ENCODE measurements around the gene SNCAIP. TPM values are rescaled to one million over a fixed set of nuclear protein-coding genes. Genes with fewer than 3 reads are reported as not detected.

The SNCAIP gene
- total RNA-seq, 3 donors from 2014 or later (not counting 1 experiment from before 2014, with no cell fraction given): 0.73 TPM; not detected in 2

DNA sequence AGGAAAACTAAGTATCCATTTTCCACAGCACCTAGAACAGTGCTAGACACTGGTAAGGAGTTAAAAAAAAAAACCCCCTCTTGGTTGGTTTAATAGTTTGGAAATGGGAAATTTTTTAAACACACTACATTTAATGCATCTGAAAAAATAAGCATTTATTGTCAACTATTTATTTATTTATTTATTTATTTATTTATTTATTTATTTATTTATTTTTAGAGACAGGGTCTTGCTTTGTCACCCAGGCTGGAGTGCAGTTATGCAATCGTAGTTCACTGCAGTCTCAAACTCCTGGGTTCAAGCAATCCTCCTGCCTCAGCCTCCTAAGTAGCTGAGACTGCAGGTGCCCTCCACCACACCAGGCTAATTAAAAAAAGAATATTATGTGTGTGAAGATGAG is 51.6 kb downstream of the SNCAIP start:
- Mint-ChIP-seq H3K27me3 (ENCODE audit: low read depth in 2 of 2) (no peaks in the 10 kb centered on the region), H3K4me3 (no peak overlapping the region), H3K9me3 (peaks cover 8 to 14% of the 10 kb centered on the region in 2 donors), H3K36me3 (no peaks in the 10 kb centered on the region), H3K4me1 (no peaks in the 10 kb centered on the region), H3K27ac (no peak overlapping the region)
- no peaks in the 10 kb centered on the region for H3K27me3 ChIP-seq (ENCODE audit: control insufficient read depth, insufficient read depth, low read length)
- no peak overlapping the region for H3K4me3 ChIP-seq (ENCODE audit: low read length)
- DNase-seq (no peak), ATAC-seq (no peak)
- TF ChIP-seq, protein P1, sequence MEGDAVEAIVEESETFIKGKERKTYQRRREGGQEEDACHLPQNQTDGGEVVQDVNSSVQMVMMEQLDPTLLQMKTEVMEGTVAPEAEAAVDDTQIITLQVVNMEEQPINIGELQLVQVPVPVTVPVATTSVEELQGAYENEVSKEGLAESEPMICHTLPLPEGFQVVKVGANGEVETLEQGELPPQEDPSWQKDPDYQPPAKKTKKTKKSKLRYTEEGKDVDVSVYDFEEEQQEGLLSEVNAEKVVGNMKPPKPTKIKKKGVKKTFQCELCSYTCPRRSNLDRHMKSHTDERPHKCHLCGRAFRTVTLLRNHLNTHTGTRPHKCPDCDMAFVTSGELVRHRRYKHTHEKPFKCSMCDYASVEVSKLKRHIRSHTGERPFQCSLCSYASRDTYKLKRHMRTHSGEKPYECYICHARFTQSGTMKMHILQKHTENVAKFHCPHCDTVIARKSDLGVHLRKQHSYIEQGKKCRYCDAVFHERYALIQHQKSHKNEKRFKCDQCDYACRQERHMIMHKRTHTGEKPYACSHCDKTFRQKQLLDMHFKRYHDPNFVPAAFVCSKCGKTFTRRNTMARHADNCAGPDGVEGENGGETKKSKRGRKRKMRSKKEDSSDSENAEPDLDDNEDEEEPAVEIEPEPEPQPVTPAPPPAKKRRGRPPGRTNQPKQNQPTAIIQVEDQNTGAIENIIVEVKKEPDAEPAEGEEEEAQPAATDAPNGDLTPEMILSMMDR (IDR thresholded peaks at IDR 0.05): no peak
- no peaks in the 10 kb centered on the region for H3K4me1 ChIP-seq (ENCODE audit: control insufficient read depth, insufficient read depth, low read length)
- H3K36me3 ChIP-seq (ENCODE audit: control insufficient read depth, insufficient read depth, low read length): no peaks in the 10 kb centered on the region
- 82% methylated on average over 1 of the region's 1 CpG for WGBS (ENCODE audit: insufficient coverage)
- no peak overlapping the region for H3K27ac ChIP-seq (ENCODE audit: low read length)
- intact Hi-C loops (cut with micrococcal nuclease): no loop called here
- no peaks in the 10 kb centered on the region for H3K9me3 ChIP-seq (ENCODE audit: control insufficient read depth, insufficient read depth, low read length)

DNA sequence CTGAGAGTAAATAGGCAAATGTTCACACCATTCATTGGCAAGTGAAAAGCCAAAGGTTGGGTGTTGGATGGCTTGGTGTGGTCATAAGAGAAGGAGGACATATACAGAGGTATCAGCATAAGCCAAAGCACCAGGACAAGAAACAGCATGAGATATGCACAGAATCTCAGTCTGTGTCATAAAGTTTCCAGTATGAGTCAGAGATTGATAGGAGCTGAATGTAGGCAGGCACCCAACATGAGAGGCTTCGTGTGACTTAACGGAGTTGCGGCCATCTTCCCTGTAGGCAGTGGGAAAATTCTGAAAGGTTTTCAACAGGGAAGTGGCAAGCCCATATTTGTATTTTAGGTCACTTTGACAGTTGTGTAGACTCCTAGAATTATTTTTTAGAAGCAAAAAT is 54.5 kb downstream of the SNCAIP start:
- Mint-ChIP-seq H3K27ac (no peak overlapping the region), H3K4me1 (no peaks in the 10 kb centered on the region), H3K27me3 (ENCODE audit: low read depth in 2 of 2) (no peaks in the 10 kb centered on the region), H3K36me3 (no peaks in the 10 kb centered on the region), H3K9me3 (peaks cover 8 to 14% of the 10 kb centered on the region in 2 donors), H3K4me3 (no peak overlapping the region)
- no peaks in the 10 kb centered on the region for H3K4me1 ChIP-seq (ENCODE audit: control insufficient read depth, insufficient read depth, low read length)
- H3K27ac ChIP-seq (ENCODE audit: low read length): no peak overlapping the region
- no peak for ATAC-seq
- H3K36me3 ChIP-seq (ENCODE audit: control insufficient read depth, insufficient read depth, low read length): no peaks in the 10 kb centered on the region
- H3K9me3 ChIP-seq (ENCODE audit: control insufficient read depth, insufficient read depth, low read length): no peaks in the 10 kb centered on the region
- TF ChIP-seq, protein P1 (IDR thresholded peaks at IDR 0.05): no peak
- 98% methylated on average over 3 of the region's 3 CpGs for WGBS (ENCODE audit: insufficient coverage)
- H3K27me3 ChIP-seq (ENCODE audit: control insufficient read depth, insufficient read depth, low read length): no peaks in the 10 kb centered on the region
- no peak overlapping the region for H3K4me3 ChIP-seq (ENCODE audit: low read length)
- intact Hi-C loops (cut with micrococcal nuclease): no loop called here
- no peak for DNase-seq

DNA sequence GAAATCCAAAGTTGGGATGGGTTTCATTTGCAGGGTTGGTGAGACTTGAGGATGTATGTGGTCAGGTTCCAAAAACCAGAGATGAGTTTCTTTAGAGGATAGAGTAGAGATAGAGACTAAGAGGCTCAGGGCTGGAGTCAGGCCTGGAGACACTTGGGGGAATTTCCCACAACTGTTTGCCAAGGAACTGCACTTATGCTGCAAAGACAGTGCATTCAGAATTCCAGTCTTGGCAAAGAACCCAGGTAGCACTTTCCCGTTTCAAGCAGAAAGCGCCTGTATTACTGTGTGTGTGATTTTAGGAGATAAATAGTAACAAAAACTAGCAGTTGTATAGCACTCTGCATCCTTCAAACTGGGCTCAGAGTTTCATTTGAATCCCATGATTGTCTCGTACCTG is 55.4 kb downstream of the SNCAIP start:
- TF ChIP-seq, protein P1 (IDR thresholded peaks at IDR 0.05): no peak
- Mint-ChIP-seq H3K4me1 (no peaks in the 10 kb centered on the region), H3K36me3 (no peaks in the 10 kb centered on the region), H3K9me3 (peaks cover 8 to 11% of the 10 kb centered on the region in 2 donors), H3K27me3 (ENCODE audit: low read depth in 2 of 2) (no peaks in the 10 kb centered on the region), H3K4me3 (no peak overlapping the region), H3K27ac (no peak overlapping the region)
- WGBS (ENCODE audit: insufficient coverage): 88% methylated on average over 2 of the region's 3 CpGs
- intact Hi-C loops (cut with micrococcal nuclease): no loop called here
- Histone ChIP-seq H3K36me3 (ENCODE audit: control insufficient read depth, insufficient read depth, low read length) (no peaks in the 10 kb centered on the region), H3K27me3 (ENCODE audit: control insufficient read depth, insufficient read depth, low read length) (no peaks in the 10 kb centered on the region), H3K27ac (ENCODE audit: low read length) (no peak overlapping the region), H3K9me3 (ENCODE audit: control insufficient read depth, insufficient read depth, low read length) (no peaks in the 10 kb centered on the region), H3K4me3 (ENCODE audit: low read length) (no peak overlapping the region), H3K4me1 (ENCODE audit: control insufficient read depth, insufficient read depth, low read length) (no peaks in the 10 kb centered on the region)
- DNase-seq (no peak), ATAC-seq (no peak)

DNA sequence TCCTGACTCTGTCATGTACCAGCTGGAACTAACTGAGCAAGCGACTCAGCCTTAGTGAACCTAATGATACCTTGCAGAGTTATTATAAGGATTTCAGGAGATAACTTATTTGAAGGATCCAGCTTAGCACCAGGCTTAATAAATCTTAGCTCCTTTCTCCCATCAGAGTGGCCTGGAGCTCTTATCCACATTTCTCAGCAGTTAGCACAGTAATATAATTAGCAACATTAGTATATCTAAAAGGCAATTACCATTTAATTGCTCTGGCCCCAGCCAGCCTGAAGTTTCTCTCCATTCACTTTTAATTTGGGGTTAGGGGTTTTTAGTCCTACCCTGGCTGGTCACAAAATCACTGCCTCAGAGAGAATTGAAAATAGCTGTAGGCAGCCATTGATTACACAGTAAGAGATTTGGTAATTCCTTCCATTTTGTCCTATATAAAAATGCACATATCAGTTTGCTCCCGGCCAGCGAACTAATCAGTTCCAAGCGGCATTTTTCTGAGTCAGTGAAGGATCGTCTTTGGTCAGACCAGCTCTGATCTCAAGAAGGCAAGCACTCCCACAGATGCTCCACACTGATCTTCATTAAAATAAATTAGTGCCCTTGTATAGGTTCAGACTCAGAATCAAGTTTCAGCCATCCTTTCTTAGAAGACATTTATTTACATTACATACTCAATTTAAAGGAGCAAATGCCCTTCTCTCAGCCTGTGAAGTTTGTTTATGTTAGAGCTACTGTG is 56.6 kb downstream of the SNCAIP start:
- Mint-ChIP-seq H3K27ac (no peak overlapping the region), H3K9me3 (peaks cover 12 to 16% of the 10 kb centered on the region in 2 donors), H3K36me3 (no peaks in the 10 kb centered on the region), H3K4me1 (no peaks in the 10 kb centered on the region), H3K27me3 (ENCODE audit: low read depth in 2 of 2) (no peaks in the 10 kb centered on the region), H3K4me3 (no peak overlapping the region)
- Histone ChIP-seq H3K36me3 (ENCODE audit: control insufficient read depth, insufficient read depth, low read length) (no peaks in the 10 kb centered on the region), H3K9me3 (ENCODE audit: control insufficient read depth, insufficient read depth, low read length) (no peaks in the 10 kb centered on the region), H3K4me3 (ENCODE audit: low read length) (no peak overlapping the region), H3K27ac (ENCODE audit: low read length) (no peak overlapping the region), H3K4me1 (ENCODE audit: control insufficient read depth, insufficient read depth, low read length) (no peaks in the 10 kb centered on the region), H3K27me3 (ENCODE audit: control insufficient read depth, insufficient read depth, low read length) (no peaks in the 10 kb centered on the region)
- no peak for DNase-seq
- intact Hi-C loops (cut with micrococcal nuclease): no loop called here
- no peak for ATAC-seq
- WGBS (ENCODE audit: insufficient coverage): 89% methylated on average over 5 of the region's 5 CpGs
- TF ChIP-seq, protein P1 (IDR thresholded peaks at IDR 0.05): no peak

Data from natural killer cell (primary cell).